Measurements from ENCODE around the gene LRRC47. TPM values are rescaled to one million over a fixed set of nuclear protein-coding genes. Genes with fewer than 3 reads are reported as not detected.

Gene LRRC47
- total and polyA plus RNA-seq, 2 of the 8 experiments (the other 6 are each of a cell fraction or from before 2014, with no cell fraction given): 38.3 to 82.4 TPM

DNA sequence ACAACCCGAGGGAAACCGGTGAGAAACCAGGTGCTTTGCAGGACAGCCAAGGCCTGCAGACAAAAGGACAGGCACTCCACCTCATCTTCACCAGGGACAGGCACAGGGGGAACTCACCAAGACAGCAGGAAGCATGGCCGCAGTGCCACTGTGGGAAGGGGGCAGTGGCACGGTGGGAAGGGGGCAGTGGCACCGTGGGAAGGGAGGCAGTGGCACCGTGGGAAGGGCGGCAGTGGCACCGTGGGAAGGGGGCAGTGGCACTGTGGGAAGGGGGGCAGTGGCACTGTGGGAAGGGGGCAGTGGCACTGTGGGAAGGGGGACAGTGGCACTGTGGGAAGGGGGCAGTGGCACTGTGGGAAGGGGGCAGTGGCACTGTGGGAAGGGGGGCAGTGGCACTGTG is 28.4 kb upstream of the LRRC47 start:
- no peak overlapping the region for H3K14ac ChIP-seq (ENCODE audit: insufficient read length)
- H3K23me2 ChIP-seq (ENCODE audit: low read depth, low read length): no peaks in the 10 kb centered on the region
- no peaks in the 10 kb centered on the region for H3K27me3 ChIP-seq (replicated peaks in 1 of 4; ENCODE audit: control insufficient read depth in 3 of 4, extremely low read depth in 1 of 4, insufficient read depth in 3 of 4, low read length in 3 of 4)
- H4K5ac ChIP-seq (ENCODE audit: insufficient read length, low read depth, low read length): no peak overlapping the region
- no peak overlapping the region for H2BK120ac ChIP-seq (replicated peaks; ENCODE audit: low read depth, low read length)
- no peaks in the 10 kb centered on the region for H3K9me3 ChIP-seq (ENCODE audit: insufficient read depth in 2 of 2, low read depth in 1 of 2, low read length in 1 of 2)
- 80% methylated on average over 3 of the region's 8 CpGs; no CpG with 5 or more reads in 1 of the 2 experiments for WGBS, 2 experiments (ENCODE audit: extremely low coverage in 1 of 2, insufficient coverage in 1 of 2, insufficient read length in 1 of 2, insufficient replicate concordance in 2 of 2, low coverage in 1 of 2, low lambda C conversion rate in 2 of 2, missing lambda C conversion rate in 1 of 2)
- H2BK20ac ChIP-seq (ENCODE audit: low read length): no peak overlapping the region
- peaks cover 0 to 6% (median 0%) of the 10 kb centered on the region in 4 experiments; a peak in 3 of 8 replicates for H3K36me3 ChIP-seq (ENCODE audit: control insufficient read depth in 2 of 4, insufficient read depth in 4 of 4, low read length in 3 of 4)
- no peaks in the 10 kb centered on the region for H3K79me1 ChIP-seq (ENCODE audit: low read depth, low read length)
- H3K4me2 ChIP-seq (ENCODE audit: insufficient read depth in 1 of 2, low read depth in 2 of 2, low read length in 2 of 2): no peak overlapping the region
- H3K4ac ChIP-seq (replicated peaks; ENCODE audit: insufficient read length, low read depth, low read length): no peak overlapping the region
- no peak overlapping the region for H4K91ac ChIP-seq (replicated peaks; ENCODE audit: insufficient read length, low read length)
- no peaks in the 10 kb centered on the region for H3K4me1 ChIP-seq (replicated peaks in 1 of 4; ENCODE audit: control insufficient read depth in 3 of 4, insufficient read depth in 4 of 4, low read length in 3 of 4)
- FAIRE-seq (no peak), DNase-seq (ENCODE audit: low read depth in 1 of 2, low spot score in 2 of 2) (no peak)
- no peak overlapping the region for H3K9ac ChIP-seq (replicated peaks in 1 of 4; ENCODE audit: extremely low read depth in 1 of 4, low read depth in 3 of 4, low read length in 3 of 4)
- H3K56ac ChIP-seq (replicated peaks; ENCODE audit: insufficient read length, low read depth, low read length): no peak overlapping the region
- H3K4me3 ChIP-seq (ENCODE audit: extremely low read depth in 1 of 4, insufficient read depth in 2 of 4, low read depth in 3 of 4, low read length in 4 of 4): no peak overlapping the region
- H2AFZ ChIP-seq (ENCODE audit: low read length): no peak overlapping the region
- H3K18ac ChIP-seq (ENCODE audit: extremely low read depth, low read length): no peak overlapping the region
- no peak overlapping the region for H2BK5ac ChIP-seq (ENCODE audit: low read depth, low read length)
- ChIA-PET CTCF (ENCODE audit: partially characterized antibody) (interaction anchor here (2.2 kb wide), 1 partner anchor 10 kb away, joined by 5 read pairs; no protein-coding TSS in a partner anchor), POLR2A (ENCODE audit: partially characterized antibody) (no interaction called here)
- no peaks in the 10 kb centered on the region for H3K79me2 ChIP-seq (ENCODE audit: control insufficient read depth in 1 of 2, insufficient read depth in 2 of 2, low read length in 2 of 2)
- no peak for TF ChIP-seq POLR2AphosphoS5 (IDR thresholded peaks at IDR 0.05; ENCODE audit: low read depth, low read length)
- TF ChIP-seq CBX8 (IDR thresholded peaks at IDR 0.05; ENCODE audit: borderline replicate concordance, low read depth, low read length): no peak
- TF ChIP-seq CEBPB (IDR thresholded peaks at IDR 0.05; ENCODE audit: low read depth, low read length): no peak
- no peak for TF ChIP-seq CTCF (IDR thresholded peaks at IDR 0.05; ENCODE audit: control extremely low read depth in 1 of 3, insufficient read depth in 1 of 3, low read depth in 1 of 3, low read length in 3 of 3)
- no peak for TF ChIP-seq GTF2F1 (IDR thresholded peaks at IDR 0.05; ENCODE audit: borderline replicate concordance, low read depth, low read length)
- no peak for TF ChIP-seq SIN3A (conservative IDR thresholded peaks at IDR 0.05 in 1 of 2, IDR thresholded peaks at IDR 0.05 in 1 of 2; ENCODE audit: low read depth in 1 of 2, low read length in 2 of 2)
- peaks cover 1 to 11% of the 10 kb centered on the region in 2 experiments for H4K20me1 ChIP-seq (replicated peaks in 1 of 2; ENCODE audit: control insufficient read depth in 1 of 2, insufficient read depth in 2 of 2, low read length in 2 of 2)
- no peak overlapping the region for H2BK12ac ChIP-seq (ENCODE audit: low read depth, low read length)
- H2BK15ac ChIP-seq (ENCODE audit: low read length): no peak overlapping the region
- H4K8ac ChIP-seq (ENCODE audit: extremely low read depth, insufficient read depth, low read length): no peak overlapping the region
- H3K23ac ChIP-seq (ENCODE audit: insufficient read length): no peak overlapping the region
- H3K27ac ChIP-seq (ENCODE audit: low read depth, low read length): no peak overlapping the region
- H2AK5ac ChIP-seq (ENCODE audit: low read depth, low read length): no peak overlapping the region

Measured in H1 (cell line).